Central memory CD4-positive, alpha-beta T cell (primary cell): Measurements from ENCODE around the gene GRAP.
A peak's percentile ranks its signal among the peaks of the same experiment; 100 is the strongest.
"Not testable (repeated sequence)": the region's sequence is repeated elsewhere in the genome, so short reads cannot be mapped to it uniquely, and the experiment has no call there.

Experiments used
- DNase-seq: peaks from one replicate; pipeline ENCODE4 v3.0.0; 2022
- total RNA-seq, 3 experiments: gene quantifications; one replicate each; lab custom pipeline; 2026; lab: John Stamatoyannopoulos, UW

Gene GRAP
- 11.8 to 129 (median 45.7) reads per million in 3 experiments for total RNA-seq

- DNase-seq, result not testable (repeated sequence)
These were observed at the start of gene GRAP for GRCh38 chr17:19046782-19047375. Gene GRAP (minus strand): TSS chr17:19046957. CDS start chr17:19046926, 31 bp downstream.

GRCh38 chr17:19093684-19094438 lies 47.1 kb upstream of the GRAP start:
- not testable (repeated sequence) for DNase-seq

DNA sequence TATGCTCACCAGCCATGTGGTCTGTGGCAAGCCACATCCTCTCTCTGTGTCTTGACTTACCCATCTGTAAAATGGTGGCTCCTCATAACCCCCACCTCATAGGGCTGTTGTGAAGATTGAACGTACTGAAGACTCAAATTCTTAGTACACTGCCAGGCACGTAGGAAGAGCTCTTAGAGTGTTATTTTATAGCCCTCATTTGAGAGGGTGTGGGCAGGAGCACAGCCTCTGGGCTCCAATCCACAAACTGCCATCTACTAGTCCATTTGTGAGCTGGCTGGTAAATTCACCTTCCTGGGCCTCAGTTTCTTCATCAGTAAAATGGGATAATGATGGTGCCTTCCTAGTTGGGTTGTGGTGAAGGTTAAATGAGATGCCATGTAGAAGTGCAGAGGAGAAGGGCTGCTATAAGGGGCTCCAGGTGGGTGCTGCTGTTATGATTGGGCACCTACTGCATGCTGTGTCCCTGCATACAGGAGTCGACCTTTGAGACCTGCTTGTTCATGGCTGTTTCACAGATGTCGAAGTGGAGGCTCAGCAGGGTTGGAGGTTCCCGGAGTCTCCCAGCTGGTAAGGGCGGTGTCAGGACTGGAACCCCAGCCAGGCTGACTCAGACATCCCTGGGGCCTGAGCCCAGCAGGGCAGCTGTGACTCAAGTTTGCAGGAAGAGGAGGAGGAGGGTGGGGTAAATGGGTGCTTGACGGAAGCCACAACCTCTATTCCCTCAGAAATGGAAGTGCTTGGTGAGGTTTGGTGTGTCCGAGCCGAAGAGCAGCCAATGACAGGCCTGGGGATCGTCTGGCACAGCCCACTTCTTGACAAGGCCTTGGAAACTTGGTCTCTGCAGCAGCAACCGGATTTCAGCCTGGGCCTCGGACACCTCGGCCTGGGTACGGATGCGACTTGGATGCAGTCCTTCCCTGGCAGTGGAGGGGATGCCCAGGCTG lies 46.3 kb upstream of the GRAP start:
- not testable (repeated sequence) for DNase-seq

- not testable (repeated sequence) for DNase-seq
These were observed 43.5 kb upstream of the GRAP start for GRCh38 chr17:19090058-19090772.

GRCh38 chr17:19088804-19089685 lies 42.3 kb upstream of the GRAP start:
- not testable (repeated sequence) for DNase-seq

GRCh38 chr17:19077386-19077785 lies 30.6 kb upstream of the GRAP start:
- DNase-seq, result not testable (repeated sequence)

GRCh38 chr17:19076398-19077192 lies 29.8 kb upstream of the GRAP start:
- DNase-seq, result peak; percentile 24

DNA sequence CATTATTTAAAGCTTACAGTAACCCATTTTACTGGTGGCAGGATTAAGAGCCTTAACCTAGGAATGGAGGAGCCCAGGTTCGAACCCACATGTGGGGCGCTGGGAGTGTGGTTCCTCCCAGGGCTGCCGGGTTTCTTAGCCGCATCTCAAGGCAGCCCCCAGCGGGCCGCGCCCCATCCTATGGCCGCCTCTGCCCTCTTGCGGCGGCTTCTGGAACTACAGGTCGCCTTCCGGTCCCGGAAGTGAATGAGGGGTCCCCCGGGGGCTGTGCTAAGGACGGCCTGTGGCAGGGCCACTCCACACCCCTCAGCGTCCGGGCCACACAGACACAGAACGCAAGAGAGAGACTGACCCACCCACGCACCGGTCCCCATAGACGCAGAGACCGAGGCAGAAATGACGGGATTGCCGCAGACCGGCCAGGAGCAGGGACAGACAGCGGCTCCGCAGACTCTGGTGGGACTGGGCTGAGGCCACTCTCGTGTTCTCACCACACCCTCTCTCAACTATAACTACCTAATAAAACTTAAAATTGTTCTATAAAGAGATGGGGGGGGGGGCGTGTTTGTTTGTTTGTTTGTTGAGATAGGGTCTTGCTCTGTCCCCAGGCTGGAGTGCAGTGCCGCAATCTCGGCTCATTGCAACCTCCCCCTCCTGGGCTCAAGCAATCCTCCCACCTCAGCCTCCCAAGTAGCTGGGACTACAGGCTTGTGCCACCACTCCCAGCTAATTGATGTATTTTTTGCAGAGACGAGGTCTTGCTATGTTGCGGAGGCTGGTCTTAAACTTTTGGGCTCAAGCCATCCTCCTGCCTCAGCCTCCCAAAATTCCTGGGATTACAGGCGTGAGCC lies 23.8 kb upstream of the GRAP start:
- not testable (repeated sequence) for DNase-seq

- not testable (repeated sequence) for DNase-seq
These were observed 17.6 kb upstream of the GRAP start for GRCh38 chr17:19064378-19064777.

- peak; percentile 86 for DNase-seq
These were observed 16.7 kb upstream of the GRAP start for GRCh38 chr17:19063326-19063956.

DNA sequence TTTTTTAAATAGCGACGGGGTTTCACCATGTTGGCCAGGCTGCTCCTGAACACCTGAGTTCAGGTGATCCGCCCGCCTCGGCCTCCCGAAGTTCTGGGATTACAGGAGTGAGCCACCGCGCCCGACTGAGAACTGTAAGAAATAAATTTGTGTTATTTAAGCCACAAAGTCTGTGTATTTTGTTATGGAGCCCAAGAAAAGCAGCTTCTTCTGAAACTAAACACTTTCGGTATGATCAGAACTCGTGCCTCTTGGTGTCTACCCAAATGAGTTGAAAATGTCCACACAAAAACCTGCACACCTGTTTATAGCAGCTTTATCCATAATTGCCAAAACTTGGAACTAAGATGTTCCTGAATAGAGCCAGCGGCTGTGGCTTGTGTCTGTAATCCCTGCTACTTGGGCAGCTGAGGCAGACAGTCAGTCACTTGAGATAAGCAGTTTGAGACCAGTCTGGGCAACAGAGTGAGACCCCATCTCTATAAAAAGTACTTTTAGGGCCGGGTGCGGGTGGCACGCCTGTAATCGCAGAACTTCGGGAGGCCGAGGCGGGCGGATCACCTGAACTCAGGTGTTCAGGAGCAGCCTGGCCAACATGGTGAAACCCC lies 16.1 kb upstream of the GRAP start:
- DNase-seq, result not testable (repeated sequence)

DNA sequence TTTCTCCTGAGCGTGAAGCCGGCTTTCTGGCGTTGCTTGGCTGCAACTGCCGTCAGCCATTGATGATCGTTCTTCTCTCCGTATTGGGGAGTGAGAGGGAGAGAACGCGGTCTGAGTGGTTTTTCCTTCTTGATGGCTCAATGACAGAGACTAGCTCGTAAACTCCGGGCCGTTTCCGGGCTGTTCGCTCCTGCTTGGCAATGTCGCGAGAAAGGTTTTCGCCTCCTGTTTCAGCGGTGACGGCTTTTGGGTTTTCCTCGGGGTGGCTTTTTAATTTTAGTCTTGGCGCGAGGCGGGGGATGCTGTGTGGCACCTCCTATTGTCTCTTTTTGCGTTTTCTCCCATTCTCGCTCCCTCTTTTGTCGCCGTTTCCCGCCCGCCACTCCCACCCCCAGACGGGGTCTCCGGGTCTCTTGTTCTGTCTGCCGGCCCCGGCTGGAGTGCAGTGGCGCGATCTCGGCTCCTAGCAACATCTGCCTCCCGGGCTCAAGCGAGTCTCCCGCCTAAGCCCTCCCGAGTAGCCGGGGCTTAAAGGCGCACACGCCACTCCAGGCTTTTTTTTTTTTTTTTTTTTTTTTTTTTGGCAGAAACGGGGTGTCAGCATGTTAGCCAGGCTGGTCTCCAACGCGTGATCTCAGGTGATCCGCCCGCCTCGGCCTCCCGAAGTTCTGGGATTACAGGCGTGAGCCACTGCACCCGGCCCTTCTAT lies 15.4 kb upstream of the GRAP start:
- not testable (repeated sequence) for DNase-seq

DNA sequence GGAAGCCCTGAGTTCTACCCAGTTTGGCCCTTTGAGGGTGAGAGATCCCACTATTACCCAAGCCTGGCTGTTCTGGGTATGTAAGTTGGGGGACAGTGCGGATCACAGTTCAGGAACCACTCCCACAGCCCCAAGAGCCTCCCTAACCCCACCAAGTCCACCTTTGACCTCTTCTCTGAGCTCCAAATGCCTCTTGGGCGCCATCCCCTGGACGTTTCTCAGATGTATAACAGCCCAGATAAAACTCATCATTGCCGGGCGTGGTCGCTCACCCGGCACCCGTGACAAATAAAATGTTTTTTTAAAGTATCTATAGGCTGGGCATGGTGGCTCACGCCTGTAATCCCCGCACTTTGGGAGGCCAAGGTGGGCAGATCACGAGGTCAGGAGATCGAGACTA lies 8.7 kb upstream of the GRAP start:
- not testable (repeated sequence) for DNase-seq

DNA sequence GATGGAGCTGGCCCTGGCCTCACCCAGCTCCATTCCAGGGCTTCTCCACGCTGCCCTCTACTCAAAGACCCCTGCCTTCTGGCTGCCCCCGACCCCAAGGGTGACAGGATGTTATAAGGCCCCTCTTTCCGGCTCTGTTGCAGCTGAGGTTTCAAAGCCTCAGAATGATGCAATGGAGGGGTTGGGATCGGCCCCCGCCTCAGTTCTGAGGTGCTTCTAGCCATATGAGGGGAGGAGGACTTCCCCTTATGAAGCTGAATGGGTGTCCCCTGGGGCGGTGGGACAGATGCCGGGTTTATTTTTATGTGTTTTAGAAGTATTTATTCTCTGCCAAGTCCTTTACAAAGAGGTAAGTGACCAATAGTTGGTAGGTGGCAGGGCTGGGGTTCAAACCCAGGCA lies 2.1 kb upstream of the GRAP start:
- DNase-seq, result not testable (repeated sequence)

GRCh38 chr17:19047510-19047909 lies 753 bp upstream of the GRAP start:
- not testable (repeated sequence) for DNase-seq

- not testable (repeated sequence) for DNase-seq
These were observed 2.1 kb downstream of the GRAP start for GRCh38 chr17:19044643-19045042.

DNA sequence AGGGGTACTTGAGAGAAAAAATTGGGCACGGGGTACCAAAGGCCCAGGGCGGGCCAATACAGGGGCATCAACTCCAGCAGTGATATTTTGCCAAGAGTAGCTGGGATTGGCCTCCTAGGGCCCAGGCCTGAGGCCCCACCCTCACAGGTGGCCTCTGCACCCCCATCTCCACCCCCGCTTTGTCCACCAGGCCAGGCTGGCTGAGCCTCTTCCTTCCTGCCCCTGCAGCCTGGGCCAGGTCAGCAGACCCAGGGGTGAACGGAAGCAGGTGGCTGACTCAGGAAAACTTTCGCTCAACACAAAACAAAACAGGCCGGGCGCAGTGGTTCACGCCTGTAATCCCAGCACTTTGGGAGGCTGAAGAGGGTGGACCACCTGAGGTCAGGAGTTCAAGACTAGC lies 3.7 kb downstream of the GRAP start:
- not testable (repeated sequence) for DNase-seq

GRCh38 chr17:19042369-19042768 lies 4.4 kb downstream of the GRAP start:
- DNase-seq, result not testable (repeated sequence)
